H54 (cell line): Measurements from ENCODE around the gene DNAJC3.
"Not testable (repeated sequence)": the region's sequence is repeated elsewhere in the genome, so short reads cannot be mapped to it uniquely, and the experiment has no call there.

Experiments used
- DNase-seq: peaks from one replicate; pipeline ENCODE4 v3.0.0; 2011; ENCODE audit warnings: low spot score, mixed read lengths; ENCODE audit not compliant: insufficient read length
- FAIRE-seq: peaks from 3 replicates; lab custom pipeline; 2011; peaks lifted over from hg19 to GRCh38; lab: Jason Lieb, UNC
- POLR2A ChIP-seq: IDR thresholded peaks from 2 replicates; pipeline ENCODE4 v1.6.1; 2011; ENCODE audit warnings: low read depth, mild to moderate bottlenecking, low read length

The DNAJC3 gene

DNA sequence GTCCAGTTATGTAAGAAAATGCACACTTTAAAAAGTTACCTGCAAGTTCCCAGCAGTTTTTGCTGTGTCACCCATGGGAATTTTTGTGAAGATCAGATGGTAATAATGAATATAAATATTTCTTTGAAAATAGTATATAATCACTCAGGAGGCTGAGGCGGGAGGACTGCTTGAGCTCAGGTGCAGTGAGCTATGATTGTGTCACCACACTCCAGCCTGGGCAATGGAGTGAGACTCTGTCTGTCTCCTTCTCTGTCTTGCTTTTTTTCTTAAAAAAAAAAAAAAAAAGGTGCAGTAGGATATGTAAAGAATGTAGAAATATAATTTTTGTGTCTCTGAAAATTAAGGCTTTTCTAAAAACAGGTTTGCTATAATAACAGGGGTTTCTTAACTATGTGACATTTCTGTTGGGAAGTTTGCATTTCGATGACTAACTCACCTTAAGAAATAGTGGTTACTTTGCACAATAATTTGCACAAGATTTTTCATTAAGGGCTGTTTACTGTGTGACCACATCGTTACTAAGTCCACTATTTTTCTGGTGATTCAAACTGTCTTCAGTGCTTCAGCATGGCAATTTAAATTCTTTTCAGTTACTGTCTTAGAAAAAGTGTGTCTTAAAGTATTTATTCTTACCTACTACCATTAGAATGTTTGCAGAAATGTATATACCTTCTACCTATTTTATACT is 37.3 kb downstream of the DNAJC3 start:
- TF ChIP-seq POLR2A: no peak
- peak; percentile 91 for FAIRE-seq
- DNase-seq: no peak

DNA sequence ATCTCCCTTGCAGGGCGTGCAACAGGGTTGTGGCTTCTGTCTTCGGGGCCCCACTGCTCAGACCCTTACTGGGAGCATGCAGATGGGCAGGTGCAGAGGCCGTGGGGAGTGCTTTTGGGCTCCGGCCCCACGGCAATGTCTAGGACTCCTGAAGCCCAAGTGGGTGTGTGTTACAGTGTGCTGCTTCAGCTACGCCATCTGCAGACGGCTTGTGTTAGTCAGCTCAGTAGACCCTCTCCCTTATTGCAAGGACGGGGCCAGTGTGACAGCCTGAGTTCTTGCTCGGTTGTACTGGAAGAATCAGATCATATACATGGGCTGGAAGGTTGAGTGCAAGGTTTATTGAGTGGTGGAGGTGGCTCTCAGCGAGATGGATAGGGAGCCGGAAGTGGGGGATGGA is 39.3 kb downstream of the DNAJC3 start:
- FAIRE-seq (no peak), DNase-seq (no peak)
- no peak for TF ChIP-seq POLR2A

DNA sequence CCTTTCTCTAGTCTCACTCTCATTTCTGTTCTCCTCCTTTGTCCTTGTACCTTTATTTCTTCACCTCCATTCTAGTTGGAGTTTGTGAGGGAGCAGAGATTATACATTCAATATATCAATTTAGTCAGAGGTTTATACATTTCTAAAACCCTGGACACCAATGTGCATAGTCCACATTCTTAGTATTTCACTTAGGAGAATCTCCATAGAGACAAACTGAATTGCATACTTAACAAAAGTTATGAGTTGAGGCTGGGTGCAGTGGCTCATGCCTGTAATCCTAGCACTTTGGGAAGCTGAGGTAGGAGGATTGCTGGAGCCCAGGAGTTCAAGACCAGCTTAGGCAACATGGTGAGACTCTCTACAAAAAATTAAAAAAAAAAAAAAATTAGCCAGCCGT is 45.3 kb downstream of the DNAJC3 start:
- FAIRE-seq: no peak
- TF ChIP-seq POLR2A: no peak
- DNase-seq: no peak

- DNase-seq: no peak
- FAIRE-seq: peak; percentile 84
- TF ChIP-seq POLR2A: no peak
These were observed 46.5 kb downstream of the DNAJC3 start for GRCh38 chr13:95723438-95723837.

GRCh38 chr13:95724252-95724651 is 47.3 kb downstream of the DNAJC3 start:
- no peak for TF ChIP-seq POLR2A
- FAIRE-seq: peak; percentile 38
- no peak for DNase-seq

DNA sequence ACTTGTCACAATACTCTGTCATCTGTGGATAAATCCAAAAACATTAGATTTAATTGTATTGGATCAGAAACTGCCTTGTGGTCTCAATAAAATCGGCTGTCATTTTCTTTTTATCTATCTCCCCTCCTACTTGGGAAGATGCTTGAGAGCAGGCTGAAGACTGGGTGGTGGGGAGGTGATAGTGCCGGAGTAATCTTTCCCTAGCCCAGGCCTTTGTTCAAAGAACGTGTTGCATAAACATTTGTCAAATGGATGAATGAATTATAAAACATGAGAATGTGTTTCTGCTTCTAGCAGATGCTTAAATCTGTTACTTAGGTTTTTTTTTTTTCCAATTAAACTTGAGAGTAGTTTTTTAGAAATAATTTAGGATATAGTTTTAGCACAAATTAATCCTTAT is 49.9 kb downstream of the DNAJC3 start:
- FAIRE-seq (peak; percentile 52), DNase-seq (no peak)
- TF ChIP-seq POLR2A: no peak

DNA sequence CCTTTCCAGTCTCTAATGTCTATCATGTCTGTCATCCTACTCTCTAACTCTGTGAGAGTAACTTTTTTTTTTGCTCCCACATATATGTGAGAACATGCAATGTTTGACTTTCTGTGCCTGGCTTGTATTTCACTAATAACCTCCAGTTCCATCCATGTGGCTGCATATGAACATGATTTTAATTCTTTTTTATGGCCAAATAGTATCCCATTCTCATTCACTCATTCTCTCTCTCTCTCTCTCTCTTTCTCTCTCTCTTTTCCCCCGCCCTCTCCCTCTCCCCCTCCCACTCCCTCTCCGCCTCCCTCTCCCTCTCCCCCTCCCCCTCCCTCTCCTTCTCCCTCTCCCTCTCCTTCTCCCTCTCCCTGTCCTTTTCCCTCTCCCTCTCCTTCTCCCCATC is 52.0 kb downstream of the DNAJC3 start:
- FAIRE-seq (peak; percentile 53), DNase-seq (no peak)

GRCh38 chr13:95734124-95734523 is 57.2 kb downstream of the DNAJC3 start:
- DNase-seq: no peak
- peak; percentile 50 for FAIRE-seq
- no peak for TF ChIP-seq POLR2A

More for the DNA sequence above, 52.0 kb downstream of the DNAJC3 start:
- no peak for TF ChIP-seq POLR2A

DNA sequence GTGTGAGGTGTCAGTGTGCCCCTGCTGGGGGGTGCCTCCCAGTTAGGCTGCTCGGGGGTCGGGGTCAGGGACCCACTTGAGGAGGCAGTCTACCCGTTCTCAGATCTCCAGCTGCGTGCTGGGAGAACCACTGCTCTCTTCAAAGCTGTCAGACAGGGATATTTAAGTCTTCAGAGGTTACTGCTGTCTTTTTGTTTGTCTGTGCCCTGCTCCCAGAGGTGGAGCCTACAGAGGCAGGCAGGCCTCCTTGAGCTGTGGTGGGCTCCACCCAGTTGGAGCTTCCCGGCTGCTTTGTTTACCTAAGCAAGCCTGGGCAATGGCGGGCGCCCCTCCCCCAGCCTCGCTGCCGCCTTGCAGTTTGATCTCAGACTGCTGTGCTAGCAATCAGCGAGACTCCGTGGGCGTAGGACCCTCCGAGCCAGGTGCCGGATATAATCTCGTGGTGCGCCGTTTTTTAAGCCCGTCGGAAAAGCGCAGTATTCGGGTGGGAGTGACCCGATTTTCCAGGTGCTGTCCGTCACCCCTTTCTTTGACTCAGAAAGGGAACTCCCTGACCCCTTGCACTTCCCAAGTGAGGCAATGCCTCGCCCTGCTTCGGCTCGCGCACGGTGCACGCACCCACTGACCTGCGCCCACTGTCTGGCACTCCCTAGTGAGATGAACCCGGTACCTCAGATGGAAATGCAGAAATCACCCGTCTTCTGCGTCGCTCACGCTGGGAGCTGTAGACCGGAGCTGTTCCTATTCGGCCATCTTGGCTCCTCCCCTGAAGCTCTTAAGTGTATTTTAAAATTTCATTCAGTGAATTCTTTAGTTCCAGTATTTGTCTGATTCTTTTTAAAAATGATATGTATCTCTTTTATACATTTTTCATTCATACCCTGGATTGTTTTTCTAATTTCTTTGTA is 63.4 kb downstream of the DNAJC3 start:
- not testable (repeated sequence) for FAIRE-seq, DNase-seq

DNA sequence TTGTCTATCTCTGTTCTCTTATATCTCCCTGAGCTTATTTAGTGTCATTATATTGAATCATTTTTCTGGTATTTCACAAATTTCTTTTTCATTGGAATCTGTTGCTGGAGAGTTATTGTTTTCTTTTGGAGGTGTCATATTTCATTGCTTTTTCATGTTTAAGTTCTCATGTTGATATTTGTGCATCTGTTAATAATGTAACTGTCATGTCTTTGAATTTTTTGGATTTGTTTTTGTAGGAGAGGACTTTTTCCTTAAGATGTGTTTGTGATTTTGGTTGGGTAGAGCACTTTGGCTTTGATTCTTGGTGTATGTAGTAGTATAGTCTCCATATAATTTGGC is 64.0 kb downstream of the DNAJC3 start:
- DNase-seq (no peak), FAIRE-seq (no peak)
- no peak for TF ChIP-seq POLR2A

DNA sequence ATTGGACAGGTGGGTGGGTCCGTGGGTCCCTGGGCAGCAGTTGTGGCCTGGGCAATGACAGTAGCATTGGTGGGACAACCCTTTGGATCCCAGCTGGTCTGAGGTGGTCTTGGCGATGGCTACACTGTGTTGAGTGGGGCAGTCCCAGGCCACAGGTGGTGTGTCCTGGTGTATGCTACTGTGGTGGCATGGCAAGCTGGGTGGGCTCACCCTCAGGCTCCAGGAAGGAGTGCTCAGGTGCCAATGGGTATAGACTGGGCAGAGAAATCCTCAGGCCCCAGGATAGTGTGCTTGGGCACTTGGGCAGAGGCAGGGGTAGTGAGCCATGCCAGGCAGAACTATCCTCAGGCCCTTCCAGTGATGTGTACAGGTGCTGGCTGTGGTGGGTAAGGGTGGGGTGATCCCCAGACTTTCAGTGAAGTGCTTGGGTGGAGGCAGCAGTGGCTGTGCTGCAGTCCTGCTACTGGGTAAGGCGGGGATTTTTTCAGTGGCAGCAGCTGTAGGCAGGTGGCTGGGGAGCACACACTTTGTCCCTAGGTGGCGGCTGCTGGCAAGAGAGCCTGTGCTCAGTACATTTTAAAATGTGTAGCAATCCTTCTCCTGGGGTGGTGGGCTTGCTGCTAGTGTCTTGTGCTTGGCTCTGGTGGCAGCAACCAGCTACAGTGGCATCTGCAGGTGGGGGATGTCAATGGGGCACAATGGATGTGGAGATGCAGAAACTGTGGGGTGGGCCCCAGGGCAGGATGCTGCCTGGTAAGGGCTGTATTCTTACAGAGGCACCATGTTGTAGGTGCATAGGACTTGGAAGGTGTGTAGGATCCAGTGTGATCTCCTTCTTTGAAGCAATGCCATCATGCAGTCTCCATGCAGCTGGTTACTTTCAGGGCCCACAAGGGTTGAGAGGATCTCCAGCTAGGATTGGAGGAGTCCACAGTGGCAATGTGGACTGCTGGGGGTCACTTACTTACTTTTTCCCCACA is 64.9 kb downstream of the DNAJC3 start:
- DNase-seq: no peak
- no peak for TF ChIP-seq POLR2A
- FAIRE-seq: peak; percentile 48

DNA sequence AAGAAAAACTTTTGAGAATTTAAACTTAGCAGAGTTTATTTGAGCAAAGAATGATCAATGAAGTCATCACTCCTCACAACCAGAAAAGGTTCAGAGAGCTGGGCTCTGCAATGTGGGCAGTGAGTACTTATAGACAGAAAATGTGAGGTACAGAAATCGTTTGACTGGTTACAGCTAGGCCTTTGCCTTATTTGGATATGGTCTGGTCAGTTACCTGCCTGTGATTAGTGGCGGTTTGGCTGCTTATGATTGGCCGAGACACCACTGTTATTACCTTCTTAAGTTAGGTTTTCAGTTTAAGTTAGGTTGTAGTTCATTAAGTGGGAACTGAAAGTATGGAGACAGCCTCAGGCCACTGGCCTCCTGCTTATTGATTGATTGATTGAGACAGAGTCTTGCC is 66.3 kb downstream of the DNAJC3 start:
- no peak for TF ChIP-seq POLR2A
- DNase-seq: no peak
- peak; percentile 64 for FAIRE-seq

- no peak for DNase-seq
- TF ChIP-seq POLR2A: no peak
- no peak for FAIRE-seq
These were observed 68.3 kb downstream of the DNAJC3 start for GRCh38 chr13:95745289-95745688.
